CD14-positive monocyte (primary cell): ENCODE results near the gene SHOC1. TPM values are rescaled to one million over a fixed set of nuclear protein-coding genes. Genes with fewer than 3 reads are reported as not detected.

Experiments
- DNase-seq, 3 donors: peaks; one replicate each; pipeline ENCODE4 v3.0.0-alpha.2; 2011 to 2022
- H2AFZ ChIP-seq: 2 replicates; pipeline ENCODE4 v1.6.0; 2012; ENCODE audit warnings: mild to moderate bottlenecking, low read depth, low read length, inconsistent platforms; ENCODE audit not compliant: insufficient read depth, poor library complexity, severe bottlenecking
- H3K27ac ChIP-seq, 2 donors: 1 replicate in 1 of 2; 2 replicates in 1 of 2; pipeline ENCODE4 v1.5.1; 2012 to 2013; ENCODE audit warnings: low read length in 2 of 2, control low read depth in 1 of 2, inconsistent platforms in 1 of 2, low read depth in 1 of 2, mild to moderate bottlenecking in 1 of 2
- H3K27me3 ChIP-seq, 2 donors: one replicate each; pipeline versions ENCODE4 v1.6.0 to v1.6.1; 2011 to 2013; ENCODE audit warnings: low read length in 2 of 2; ENCODE audit not compliant: control insufficient read depth in 2 of 2, insufficient read depth in 2 of 2
- H3K36me3 ChIP-seq, 2 donors: replicated peaks in 1 of 2; 1 replicate in 1 of 2; 2 replicates in 1 of 2; pipeline versions ENCODE4 v1.5.1 to v1.6.1; 2012 to 2013; ENCODE audit warnings: low read length in 2 of 2, control low read depth in 1 of 2, inconsistent platforms in 1 of 2, mild to moderate bottlenecking in 1 of 2; ENCODE audit not compliant: insufficient read depth in 2 of 2, control insufficient read depth in 1 of 2
- H3K4me1 ChIP-seq, 2 donors: 1 replicate in 1 of 2; 2 replicates in 1 of 2; pipeline versions ENCODE4 v1.5.1 to v1.6.1; 2012 to 2013; ENCODE audit warnings: low read length in 2 of 2, control low read depth in 1 of 2, inconsistent platforms in 1 of 2, mild to moderate bottlenecking in 1 of 2, moderate library complexity in 1 of 2; ENCODE audit not compliant: insufficient read depth in 2 of 2, control insufficient read depth in 1 of 2
- H3K4me2 ChIP-seq: replicated peaks from 2 replicates; pipeline ENCODE3; 2012; ENCODE audit warnings: low read length, moderate library complexity, mild to moderate bottlenecking; ENCODE audit not compliant: poor library complexity, severe bottlenecking; ENCODE audit errors: extremely low read depth
- H3K4me3 ChIP-seq, 3 experiments: fragments of 200-600 bp in 1 of 3; sonication (generic) in 1 of 3; replicated peaks in 1 of 3; 1 replicate in 2 of 3; 2 replicates in 1 of 3; pipeline ENCODE4 v1.5.1; 2011 to 2013; ENCODE audit warnings: low read length in 3 of 3, mild to moderate bottlenecking in 3 of 3, control low read depth in 2 of 3, low read depth in 2 of 3, inconsistent platforms in 1 of 3, moderate library complexity in 1 of 3
- H3K79me2 ChIP-seq: 2 replicates; pipeline ENCODE4 v1.6.0; 2012; ENCODE audit warnings: mild to moderate bottlenecking, control low read depth, inconsistent platforms, low read length, moderate library complexity; ENCODE audit not compliant: insufficient read depth
- H3K9ac ChIP-seq: 2 replicates; pipeline ENCODE4 v1.6.0; 2017; ENCODE audit warnings: low read length, mild to moderate bottlenecking; ENCODE audit not compliant: insufficient read depth, poor library complexity, severe bottlenecking
- H3K9me3 ChIP-seq, 2 donors: replicated peaks in 1 of 2; 1 replicate in 1 of 2; 2 replicates in 1 of 2; pipeline versions ENCODE4 v1.5.1 to v1.6.1; 2012 to 2013; ENCODE audit warnings: low read length in 2 of 2, control low read depth in 1 of 2; ENCODE audit not compliant: control insufficient read depth in 1 of 2, insufficient read depth in 1 of 2
- H4K20me1 ChIP-seq: 2 replicates; pipeline ENCODE4 v1.6.0; 2012; ENCODE audit warnings: mild to moderate bottlenecking, low read length, control low read depth, moderate library complexity; ENCODE audit not compliant: insufficient read depth
- H3K27ac Mint-ChIP-seq, 7 donors: one replicate each; pipeline ENCODE4 v1.8.0; 2020; ENCODE audit warnings: mild to moderate bottlenecking in 7 of 7, mixed read lengths in 7 of 7, moderate library complexity in 6 of 7, inconsistent platforms in 2 of 7
- H3K27me3 Mint-ChIP-seq, 3 donors: one replicate each; pipeline ENCODE4 v1.8.0; 2021 to 2022; ENCODE audit warnings: low read depth in 3 of 3, mild to moderate bottlenecking in 3 of 3, mixed read lengths in 3 of 3, moderate library complexity in 3 of 3, inconsistent platforms in 1 of 3
- H3K36me3 Mint-ChIP-seq, 2 donors: one replicate each; pipeline ENCODE4 v1.8.0; 2020; ENCODE audit warnings: mixed read lengths in 2 of 2, inconsistent platforms in 1 of 2, mild to moderate bottlenecking in 1 of 2
- H3K4me1 Mint-ChIP-seq: one replicate; pipeline ENCODE4 v1.8.0; 2020; ENCODE audit warnings: mild to moderate bottlenecking, mixed read lengths
- H3K4me3 Mint-ChIP-seq, 2 donors: one replicate each; pipeline ENCODE4 v1.8.0; 2020; ENCODE audit warnings: mild to moderate bottlenecking in 2 of 2, mixed read lengths in 2 of 2, moderate library complexity in 1 of 2
- H3K9me3 Mint-ChIP-seq, 7 donors: one replicate each; pipeline ENCODE4 v1.8.0; 2020 to 2022; ENCODE audit warnings: mixed read lengths in 7 of 7, mild to moderate bottlenecking in 6 of 7, moderate library complexity in 6 of 7, inconsistent platforms in 2 of 7
- WGBS: methylation state at CpG from one replicate; pipeline ENCODE4 v1.1.5; 2013; ENCODE audit warnings: missing lambda C conversion rate; ENCODE audit not compliant: insufficient coverage; 5-methylcytosine and 5-hydroxymethylcytosine counted together
- intact Hi-C, 2 donors: fragments of 100-400 bp; cut with micrococcal nuclease; formaldehyde crosslinking; loops; one replicate each; pipeline versions ENCODE4 v1.15.0 to v1.15.1; 2023
- polyA plus RNA-seq, 3 donors: library from polyadenylated mRNA; depleted of rRNA in 1 of 3; unstranded in 2 of 3; stranded (reverse) in 1 of 3; fragments of 300-500 nt in 2 of 3; fragments of >200 nt in 1 of 3; fragmentation: Illumina TruSeq in 2 of 3; gene quantifications; 1 replicate in 2 of 3; 2 replicates in 1 of 3; pipeline ENCODE4 v1.2.3, GENCODE V29; 2012 to 2021
- TF ChIP-seq, protein P1 (sequence below): fragments of 200-600 bp; IDR thresholded peaks from one replicate; pipeline ENCODE4 v1.8.0; 2022; ENCODE audit warnings: antibody characterized with exemption, mild to moderate bottlenecking

Gene SHOC1
- polyA plus RNA-seq, 3 donors, result not detected

GRCh38 chr9:111804636-111805035, 9.9 kb upstream of the SHOC1 start:
- Histone ChIP-seq H3K9ac (no peak overlapping the region), H2AFZ (no peak overlapping the region), H3K27me3 (no peaks in the 10 kb centered on the region), H3K27ac (no peak overlapping the region), H3K4me3 (no peak overlapping the region), H4K20me1 (no peaks in the 10 kb centered on the region), H3K79me2 (no peaks in the 10 kb centered on the region), H3K9me3 (no peaks in the 10 kb centered on the region), H3K36me3 (no peaks in the 10 kb centered on the region), H3K4me2 (no peak overlapping the region), H3K4me1 (no peaks in the 10 kb centered on the region)
- Mint-ChIP-seq H3K27ac (no peak overlapping the region), H3K27me3 (no peaks in the 10 kb centered on the region), H3K4me1 (no peaks in the 10 kb centered on the region), H3K36me3 (no peaks in the 10 kb centered on the region), H3K9me3 (peaks cover 0 to 2% (median 2%) of the 10 kb centered on the region in 7 donors), H3K4me3 (no peak overlapping the region)
- intact Hi-C loops, result no loop called here
- TF ChIP-seq, protein P1, sequence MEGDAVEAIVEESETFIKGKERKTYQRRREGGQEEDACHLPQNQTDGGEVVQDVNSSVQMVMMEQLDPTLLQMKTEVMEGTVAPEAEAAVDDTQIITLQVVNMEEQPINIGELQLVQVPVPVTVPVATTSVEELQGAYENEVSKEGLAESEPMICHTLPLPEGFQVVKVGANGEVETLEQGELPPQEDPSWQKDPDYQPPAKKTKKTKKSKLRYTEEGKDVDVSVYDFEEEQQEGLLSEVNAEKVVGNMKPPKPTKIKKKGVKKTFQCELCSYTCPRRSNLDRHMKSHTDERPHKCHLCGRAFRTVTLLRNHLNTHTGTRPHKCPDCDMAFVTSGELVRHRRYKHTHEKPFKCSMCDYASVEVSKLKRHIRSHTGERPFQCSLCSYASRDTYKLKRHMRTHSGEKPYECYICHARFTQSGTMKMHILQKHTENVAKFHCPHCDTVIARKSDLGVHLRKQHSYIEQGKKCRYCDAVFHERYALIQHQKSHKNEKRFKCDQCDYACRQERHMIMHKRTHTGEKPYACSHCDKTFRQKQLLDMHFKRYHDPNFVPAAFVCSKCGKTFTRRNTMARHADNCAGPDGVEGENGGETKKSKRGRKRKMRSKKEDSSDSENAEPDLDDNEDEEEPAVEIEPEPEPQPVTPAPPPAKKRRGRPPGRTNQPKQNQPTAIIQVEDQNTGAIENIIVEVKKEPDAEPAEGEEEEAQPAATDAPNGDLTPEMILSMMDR, result no peak
- WGBS, result no CpG with 5 or more reads among the region's 2 CpGs
- no peak for DNase-seq

- no peak overlapping the region for H3K4me3 Mint-ChIP-seq
- TF ChIP-seq, protein P1, result no peak
- H3K4me1 ChIP-seq, result no peaks in the 10 kb centered on the region
- H3K79me2 ChIP-seq, result no peaks in the 10 kb centered on the region
- WGBS, result no CpG with 5 or more reads among the region's 3 CpGs
- H3K27me3 ChIP-seq, result no peaks in the 10 kb centered on the region
- no peaks in the 10 kb centered on the region for H3K4me1 Mint-ChIP-seq
- H3K36me3 ChIP-seq, result no peaks in the 10 kb centered on the region
- H3K27me3 Mint-ChIP-seq, result no peaks in the 10 kb centered on the region
- H3K27ac ChIP-seq, result no peak overlapping the region
- H3K36me3 Mint-ChIP-seq, result no peaks in the 10 kb centered on the region
- peaks cover 0 to 2% (median 0%) of the 10 kb centered on the region in 7 donors for H3K9me3 Mint-ChIP-seq
- H3K27ac Mint-ChIP-seq, result no peak overlapping the region
- intact Hi-C loops, result no loop called here
- H3K9ac ChIP-seq, result no peak overlapping the region
- H4K20me1 ChIP-seq, result no peaks in the 10 kb centered on the region
- H3K4me3 ChIP-seq, result no peak overlapping the region
- no peak overlapping the region for H3K4me2 ChIP-seq
- H3K9me3 ChIP-seq, result no peaks in the 10 kb centered on the region
- no peak for DNase-seq
- H2AFZ ChIP-seq, result no peak overlapping the region
These were observed 9.2 kb upstream of the SHOC1 start for GRCh38 chr9:111803924-111804323.
